GM18507 (cell line): Measurements from ENCODE around the gene CFAP47.
"Not testable (repeated sequence)": the region's sequence is repeated elsewhere in the genome, so short reads cannot be mapped to it uniquely, and the experiment has no call there.

Experiments
- DNase-seq: peaks from one replicate; pipeline ENCODE4 v3.0.0; 2011; ENCODE audit warnings: low read depth; ENCODE audit not compliant: insufficient read length; ENCODE audit errors: extremely low spot score
- FAIRE-seq: peaks from 2 replicates; lab custom pipeline; 2011; peaks lifted over from hg19 to GRCh38; lab: Jason Lieb, UNC

Gene CFAP47

DNA sequence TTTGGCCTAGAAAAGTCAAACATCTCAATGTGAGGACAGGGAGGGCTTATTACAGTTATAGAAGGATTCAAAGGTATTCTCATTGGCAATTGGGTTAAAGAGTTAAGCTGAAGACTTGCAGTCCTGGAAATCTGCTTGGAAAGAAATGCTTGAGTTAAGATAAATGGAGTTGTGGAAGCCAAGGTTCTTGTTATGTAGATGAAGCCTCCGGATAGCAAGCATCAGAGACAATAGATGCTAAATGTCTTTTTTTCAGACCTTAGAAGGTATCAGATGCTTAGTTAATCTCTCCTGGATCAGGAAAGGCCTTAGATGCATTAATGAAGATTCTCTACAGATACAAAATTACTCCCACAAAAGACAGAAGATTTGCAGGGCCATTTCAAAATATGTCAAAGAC lies 299.3 kb downstream of the CFAP47 start:
- FAIRE-seq (no peak), DNase-seq (no peak)

DNA sequence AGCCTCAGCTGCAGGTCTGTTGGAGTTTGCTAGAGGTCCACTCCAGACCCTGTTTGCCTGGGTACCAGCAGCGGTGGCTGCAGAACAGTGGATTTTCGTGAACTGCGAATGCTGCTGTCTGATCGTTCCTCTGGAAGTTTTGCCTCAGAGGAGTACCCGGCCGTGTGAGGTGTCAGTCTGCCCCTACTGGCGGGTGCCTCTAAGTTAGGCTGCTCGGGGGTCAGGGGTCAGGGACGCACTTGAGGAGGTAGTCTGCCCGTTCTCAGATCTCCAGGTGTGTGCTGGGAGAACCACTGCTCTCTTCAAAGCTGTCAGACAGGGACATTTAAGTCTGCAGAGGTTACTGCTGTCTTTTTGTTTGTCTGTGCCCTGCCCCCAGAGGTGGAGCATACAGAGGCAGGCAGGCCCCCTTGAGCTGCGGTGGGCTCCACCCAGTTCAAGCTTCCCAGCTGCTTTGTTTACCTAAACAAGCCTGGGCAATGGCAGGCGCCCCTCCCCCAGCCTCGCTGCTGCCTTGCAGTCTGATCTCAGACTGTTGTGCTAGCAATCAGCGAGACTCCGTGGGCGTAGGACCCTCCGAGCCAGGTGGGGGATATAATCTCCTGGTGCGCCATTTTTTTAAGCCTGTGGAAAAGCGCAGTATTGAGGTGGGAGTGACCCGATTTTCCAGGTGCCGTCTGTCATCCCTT lies 315.4 kb downstream of the CFAP47 start:
- not testable (repeated sequence) for FAIRE-seq, DNase-seq

DNA sequence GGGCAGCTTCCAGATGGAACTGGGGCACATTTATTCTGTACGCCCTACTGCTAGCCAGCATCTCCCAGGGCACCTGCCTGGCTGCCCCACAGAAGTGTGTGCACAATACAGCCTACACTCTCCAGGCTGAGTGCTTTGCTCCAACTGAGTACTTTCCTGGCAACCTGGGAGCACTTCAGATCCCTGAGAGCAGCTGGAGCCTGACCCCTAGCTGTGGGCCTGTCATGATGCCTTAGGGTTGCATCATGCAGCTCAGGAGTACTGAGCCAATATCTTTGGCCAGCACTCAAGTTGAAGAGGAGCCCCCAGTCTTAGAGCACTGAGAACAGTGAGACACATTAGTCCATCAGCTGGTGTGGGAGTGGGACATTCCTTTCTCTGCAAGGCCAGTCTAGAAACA lies 321.9 kb downstream of the CFAP47 start:
- FAIRE-seq: no peak
- no peak for DNase-seq

DNA sequence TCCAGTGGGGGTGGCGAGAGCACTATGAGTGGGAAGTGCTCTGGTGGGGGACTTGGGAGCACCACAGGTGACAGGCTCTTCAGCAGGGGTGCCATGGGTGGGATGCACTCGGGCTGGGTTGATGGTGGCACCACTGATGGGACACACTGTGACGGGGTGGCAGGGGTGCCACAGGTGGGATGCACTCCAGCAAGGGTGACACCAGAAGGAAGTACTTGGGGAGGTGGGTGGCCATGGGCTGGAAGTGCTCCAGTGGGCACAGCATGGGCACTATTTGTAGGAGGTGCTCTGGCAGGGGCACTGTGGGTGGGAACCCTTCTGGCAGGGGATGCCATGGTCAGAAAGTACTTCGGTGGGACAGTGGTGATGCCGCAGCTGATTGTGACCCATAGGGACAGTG lies 346.6 kb downstream of the CFAP47 start:
- FAIRE-seq (no peak), DNase-seq (no peak)

DNA sequence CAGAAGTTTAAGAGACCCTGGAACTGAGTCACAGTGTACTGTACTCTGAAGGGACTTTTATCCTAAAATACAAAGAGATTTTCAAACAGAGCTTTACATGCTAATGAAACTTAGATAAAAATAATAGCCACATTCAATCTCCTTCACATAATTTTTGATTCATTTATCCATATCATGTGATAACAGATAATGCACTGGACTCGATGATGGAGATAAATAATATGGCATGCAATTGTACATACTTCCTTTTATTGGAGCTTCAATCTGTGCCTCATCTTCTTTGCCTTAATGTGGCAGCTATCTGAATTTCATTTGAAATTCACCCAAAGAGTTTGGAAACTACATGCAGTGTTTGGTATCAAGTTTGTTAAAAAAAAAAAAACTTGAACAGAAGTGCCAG lies 390.6 kb downstream of the CFAP47 start:
- DNase-seq (no peak), FAIRE-seq (no peak)

DNA sequence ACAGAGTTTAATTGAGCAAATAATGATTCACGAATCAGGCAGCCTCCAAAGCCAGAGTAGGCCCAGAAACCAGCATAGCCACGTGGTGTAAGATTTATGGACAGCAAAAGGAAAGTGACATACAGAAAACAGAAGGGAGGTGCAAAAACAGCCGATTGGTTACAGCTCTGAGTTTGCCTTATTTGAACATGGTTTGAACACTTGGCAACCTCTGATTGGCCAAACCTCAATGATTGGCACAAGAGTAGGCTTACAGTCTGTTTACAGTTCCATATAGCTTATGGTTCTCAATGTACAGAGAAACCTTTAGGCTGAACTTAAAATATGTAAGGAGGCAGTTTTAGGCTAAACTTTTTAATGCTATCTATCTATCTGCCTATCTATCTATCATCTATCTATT lies 394.8 kb downstream of the CFAP47 start:
- FAIRE-seq (no peak), DNase-seq (no peak)

DNA sequence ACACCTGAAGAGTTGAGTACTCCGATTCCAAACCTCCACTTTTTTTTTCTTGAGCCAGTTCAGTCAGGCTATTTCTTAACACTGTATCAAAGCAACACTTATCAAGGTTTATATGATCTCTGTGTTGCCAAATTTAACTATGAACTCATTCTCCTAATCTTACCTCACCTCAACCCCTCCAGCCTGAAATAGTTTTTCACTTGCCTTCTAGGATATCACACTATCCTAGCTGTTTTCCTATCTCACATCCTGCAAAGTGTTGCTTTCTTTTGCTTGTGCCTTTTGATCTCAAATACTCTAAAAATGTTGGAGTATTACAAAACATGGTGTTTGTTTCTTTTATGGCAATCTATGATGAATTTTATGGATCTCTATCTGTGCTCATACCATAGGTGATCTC lies 415.0 kb downstream of the CFAP47 start:
- no peak for DNase-seq
- no peak for FAIRE-seq

DNA sequence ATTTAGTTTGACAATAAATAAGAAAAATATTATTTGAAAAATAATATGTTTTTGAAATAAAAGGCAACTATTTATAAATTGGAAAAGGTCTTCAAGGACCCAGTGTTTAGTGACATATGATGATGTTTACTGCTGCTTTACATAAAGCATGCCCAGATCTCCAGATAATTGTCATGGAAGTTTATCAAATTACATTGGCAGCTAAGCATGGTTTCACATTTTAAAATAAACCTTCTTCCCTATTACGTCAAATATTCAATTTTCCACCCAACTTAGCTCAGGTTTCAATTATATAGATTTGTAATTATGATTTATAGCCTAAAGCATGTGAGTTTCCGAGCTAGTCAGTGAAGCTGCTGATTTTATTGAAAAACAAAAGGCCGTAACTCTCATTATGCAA lies 417.2 kb downstream of the CFAP47 start:
- DNase-seq (no peak), FAIRE-seq (no peak)

DNA sequence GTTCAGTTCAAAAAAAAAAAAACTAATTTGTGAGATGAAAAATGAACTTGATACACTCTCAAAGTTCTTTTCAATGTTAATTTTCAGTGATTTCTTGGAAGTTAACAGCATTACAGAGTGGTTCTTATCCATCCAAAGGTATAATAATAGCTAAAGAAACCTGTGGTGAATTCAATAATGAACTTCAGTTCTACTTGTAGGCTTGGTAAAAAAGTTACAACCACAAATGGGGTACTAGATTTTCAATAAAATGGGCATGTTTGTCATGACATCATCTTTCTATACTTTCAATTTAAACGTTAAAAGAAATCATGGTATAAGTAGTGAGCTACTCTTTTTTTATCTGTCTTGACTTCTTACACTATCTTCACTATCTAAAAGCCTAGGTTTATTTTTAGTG lies 424.8 kb downstream of the CFAP47 start:
- DNase-seq: no peak
- no peak for FAIRE-seq

DNA sequence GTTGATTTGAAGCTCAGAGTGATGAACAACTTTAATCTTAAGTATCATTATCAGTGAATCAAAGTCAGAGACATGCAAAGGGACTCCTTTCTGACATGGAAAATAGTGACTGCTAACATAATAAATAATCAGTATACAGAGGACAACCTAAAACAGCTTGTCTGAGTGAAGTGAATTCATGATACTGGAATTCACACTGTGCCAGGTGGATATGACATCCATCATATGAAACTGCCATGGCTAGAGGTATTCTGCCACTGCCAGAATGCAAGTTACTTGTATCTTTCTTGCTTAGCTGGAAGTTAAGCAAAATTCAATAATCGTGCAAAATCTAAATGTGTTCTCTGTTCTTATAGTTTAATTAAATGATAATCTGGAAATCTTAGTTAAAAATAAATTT lies 429.0 kb downstream of the CFAP47 start:
- FAIRE-seq (no peak), DNase-seq (no peak)

DNA sequence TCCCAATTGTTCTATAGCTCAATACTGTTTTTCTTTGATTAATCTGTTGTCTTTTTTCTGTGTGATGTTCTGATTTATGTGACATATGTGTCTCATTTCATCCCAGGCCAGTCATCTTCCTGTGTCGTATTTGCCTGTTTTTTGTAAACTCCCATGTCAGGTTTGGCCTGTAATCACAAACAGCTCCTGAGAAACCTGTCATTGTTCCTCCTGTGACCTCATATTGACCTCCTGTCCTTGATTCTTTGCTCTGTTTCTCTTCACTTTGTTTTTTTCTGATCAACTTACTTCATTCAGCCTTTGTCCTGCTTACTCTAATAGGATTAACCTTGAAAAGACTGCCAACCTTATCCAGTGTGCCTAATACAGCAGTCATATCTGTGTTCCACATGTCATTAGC lies 438.3 kb downstream of the CFAP47 start:
- DNase-seq (no peak), FAIRE-seq (no peak)

DNA sequence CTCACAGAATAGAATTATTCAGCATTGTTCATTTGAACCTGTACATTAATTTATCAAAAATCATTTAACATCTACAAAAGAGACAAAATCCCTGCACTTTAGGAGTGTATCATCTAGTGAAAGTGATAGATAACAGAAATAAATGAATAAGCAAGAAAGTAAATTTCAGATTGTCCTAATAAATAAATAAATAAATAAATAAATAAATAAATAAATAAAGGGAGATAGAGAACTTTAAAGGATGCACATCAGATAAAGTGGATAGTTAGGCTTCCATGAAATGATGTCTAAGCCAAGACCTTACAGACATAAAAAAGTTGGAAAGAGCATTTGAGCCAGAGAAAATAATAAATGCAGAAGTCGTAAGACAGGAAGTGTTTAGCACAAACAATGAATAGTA lies 444.7 kb downstream of the CFAP47 start:
- FAIRE-seq (no peak), DNase-seq (no peak)

DNA sequence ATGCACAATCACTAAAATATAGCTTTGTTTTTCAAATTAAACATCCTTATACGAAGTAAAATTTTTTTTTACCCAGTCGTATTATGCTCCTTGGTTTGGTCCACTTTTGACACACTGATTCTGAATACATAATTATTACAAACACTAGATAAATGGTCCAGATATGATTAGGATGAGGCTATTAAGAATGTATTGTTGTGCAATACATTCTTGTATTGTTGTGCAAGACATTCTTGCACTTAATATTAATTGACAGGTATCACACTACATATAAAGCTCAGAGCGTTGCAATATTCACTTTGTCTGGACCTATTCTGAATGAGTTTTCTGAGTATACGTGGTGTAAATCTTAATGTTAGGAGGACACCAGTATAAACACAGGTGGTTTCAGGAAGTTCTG lies 464.0 kb downstream of the CFAP47 start:
- no peak for FAIRE-seq
- DNase-seq: no peak

DNA sequence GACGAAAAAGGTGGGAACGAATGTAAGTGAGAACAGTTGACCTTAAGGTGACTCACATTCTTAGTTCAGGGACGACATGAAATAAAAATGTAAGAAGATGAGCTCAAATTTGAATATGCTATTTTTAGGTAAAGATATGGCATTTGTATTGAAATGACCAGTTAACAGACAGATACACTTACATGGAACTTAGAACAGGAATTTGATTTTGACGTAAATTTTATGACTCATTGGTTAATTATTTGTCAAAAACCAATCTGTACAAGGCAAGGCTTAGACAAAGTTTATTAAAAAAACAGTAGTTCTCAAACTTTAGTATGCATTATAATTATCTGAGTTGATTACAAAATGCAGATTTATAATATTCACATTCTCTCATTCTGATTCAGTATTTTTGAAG lies 469.4 kb downstream of the CFAP47 start:
- FAIRE-seq: no peak
- DNase-seq: no peak

DNA sequence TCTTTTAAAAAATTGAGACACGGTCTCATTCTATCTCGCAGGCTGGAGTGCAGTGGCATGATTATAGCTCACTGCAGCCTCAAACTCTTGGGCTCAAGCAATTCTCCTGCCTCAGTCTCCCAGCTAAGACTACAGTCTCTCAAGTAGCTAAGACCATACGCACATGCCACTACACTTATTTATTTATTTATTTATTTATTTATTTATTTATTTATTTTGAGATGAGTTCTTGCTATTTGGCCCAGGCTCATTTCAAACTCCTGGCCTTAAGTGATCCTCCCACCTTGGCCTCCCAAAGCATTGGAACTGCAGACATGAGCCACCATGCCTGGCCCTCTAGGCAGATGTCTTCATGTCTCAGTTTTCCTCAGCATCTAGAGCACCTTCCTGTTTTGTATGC lies 482.2 kb downstream of the CFAP47 start:
- DNase-seq (no peak), FAIRE-seq (peak; percentile 18)

DNA sequence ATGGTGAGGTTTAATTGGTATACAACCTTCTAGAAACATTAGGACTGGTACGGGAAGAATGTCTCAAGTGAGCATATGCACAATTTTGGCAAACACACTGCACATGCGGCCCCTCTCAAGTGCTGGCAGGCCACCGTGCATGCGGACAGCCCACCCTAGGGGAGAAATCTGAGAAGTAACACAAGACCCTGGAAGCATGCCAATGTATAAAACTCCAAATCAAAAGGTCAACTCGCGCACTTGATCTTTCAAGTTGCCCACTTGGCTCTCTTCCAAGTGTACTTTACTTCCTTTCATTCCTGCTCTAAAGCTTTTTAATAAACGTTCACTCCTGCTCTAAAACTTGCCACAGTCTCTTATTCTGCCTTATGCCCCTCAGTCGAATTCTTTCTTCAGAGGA lies 488.3 kb downstream of the CFAP47 start:
- FAIRE-seq: no peak
- no peak for DNase-seq

DNA sequence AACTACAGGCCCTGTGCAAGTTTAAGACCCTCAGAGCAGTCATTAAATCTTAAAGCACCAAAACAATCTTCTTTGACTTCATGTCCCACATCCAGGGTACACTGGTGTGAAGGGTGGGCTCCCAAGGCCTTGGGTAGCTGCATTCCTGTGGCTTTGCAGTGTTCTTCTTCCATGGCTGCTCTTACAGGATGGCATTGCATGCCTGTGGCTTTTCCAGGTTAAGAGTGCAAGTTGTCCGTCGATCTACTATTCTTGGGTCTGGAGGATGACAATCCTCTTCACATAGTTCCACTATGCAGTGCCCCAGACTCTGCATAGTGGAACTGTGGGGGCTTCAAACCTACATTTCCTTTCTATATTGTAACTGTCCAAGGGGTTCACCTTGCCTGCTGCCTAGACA lies 494.5 kb downstream of the CFAP47 start:
- FAIRE-seq: no peak
- no peak for DNase-seq

DNA sequence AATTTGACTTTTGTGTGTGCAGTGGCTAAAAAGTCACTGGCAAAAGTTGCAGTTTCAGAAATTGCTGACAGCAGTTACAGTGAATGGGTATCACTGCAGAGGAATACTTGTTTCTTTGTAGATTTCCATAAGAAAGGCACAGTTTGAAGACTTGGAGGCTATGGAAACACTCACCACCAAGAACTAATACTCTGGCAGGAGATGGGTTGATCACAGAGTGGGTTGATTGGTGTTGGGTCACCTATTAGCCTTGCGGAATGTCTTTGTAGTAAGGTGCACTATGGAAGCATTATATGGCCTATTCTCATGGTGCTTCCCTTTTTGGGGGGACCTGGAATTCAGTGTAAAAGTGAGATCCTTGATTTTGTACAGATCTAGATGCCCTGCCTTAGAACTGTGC lies 502.8 kb downstream of the CFAP47 start:
- FAIRE-seq (no peak), DNase-seq (no peak)

DNA sequence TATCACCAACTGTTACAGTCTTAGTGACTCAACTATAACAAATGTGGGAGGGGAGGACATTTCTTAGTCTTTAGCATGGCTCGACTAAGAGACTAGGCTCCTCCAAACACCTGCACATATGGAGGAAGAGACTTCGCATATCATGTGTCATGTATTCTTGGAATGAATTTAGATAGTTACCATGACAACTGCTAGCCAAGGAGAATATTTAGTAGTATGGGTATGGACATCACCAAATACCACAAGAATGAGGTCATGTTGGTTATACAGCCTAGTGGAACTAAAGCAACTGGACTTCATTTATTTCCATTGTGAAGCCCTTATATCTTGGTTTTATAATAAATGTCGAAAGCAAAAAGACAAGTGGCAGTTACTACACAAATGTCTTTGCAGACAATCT lies 512.3 kb downstream of the CFAP47 start:
- FAIRE-seq (no peak), DNase-seq (no peak)

DNA sequence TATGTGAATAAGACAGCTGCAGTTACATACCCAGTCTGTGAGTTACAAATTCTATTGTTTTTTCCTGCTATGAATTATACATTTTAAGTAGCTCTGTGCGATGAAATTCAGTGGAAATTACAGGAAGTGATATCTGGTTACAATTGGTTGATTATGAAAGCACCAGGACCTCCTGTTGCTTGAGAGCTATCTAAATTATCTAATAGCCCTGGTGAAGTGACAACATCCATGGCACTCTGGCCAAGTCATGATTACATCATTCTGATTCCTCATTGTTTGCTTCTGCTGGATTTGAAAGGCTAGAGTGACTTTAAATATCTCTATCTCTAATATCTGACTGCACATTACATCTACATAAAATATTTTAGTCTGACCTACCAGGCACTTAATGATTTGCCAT lies 515.0 kb downstream of the CFAP47 start:
- no peak for DNase-seq
- no peak for FAIRE-seq
